HCT116 (cell line): ENCODE data around the gene TMPRSS9. TPM values are rescaled to one million over a fixed set of nuclear protein-coding genes. Genes with fewer than 3 reads are reported as not detected.

ENCODE experiments used
- ATAC-seq: fragments of 200-7000 bp; cut with Tn5 transposase; 2 replicates; pipeline ENCODE4 v1.9.1; 2020; ENCODE audit warnings: mild to moderate bottlenecking, moderate library complexity
- BruUV-seq: library from RNA; stranded (reverse); fragments of 400-500 nt; replicated peaks from 2 replicates; lab custom pipeline; 2021; lab: Mats Ljungman, UMichigan
- CTCF ChIA-PET: fragments of 300-600 bp; sonication (Branson Sonifier 250); formaldehyde crosslinking; loops from one replicate; lab custom pipeline; 2021; ENCODE audit warnings: antibody characterized with exemption; lab: Charles Lee
- POLR2A ChIA-PET: fragments of 300-600, 350-600 bp; sonication (Branson Sonifier 250); formaldehyde crosslinking; loops from one replicate; lab custom pipeline; 2021; ENCODE audit warnings: antibody characterized with exemption; lab: Charles Lee
- RAD21 ChIA-PET, 2 experiments: fragments of 300-600 bp; sonication (Branson Sonifier 250); formaldehyde crosslinking; loops; one replicate each; lab custom pipeline; 2023; ENCODE audit warnings: low total read pairs in 2 of 2; ENCODE audit not compliant: uncharacterized antibody in 2 of 2, unreplicated experiment in 2 of 2, low non-redundant PET in 1 of 2; lab: Charles Lee
- DNase-seq: peaks from one replicate; pipeline ENCODE4 v3.0.0-alpha.2; 2010; ENCODE audit warnings: low read depth, low spot score
- H2AFZ ChIP-seq: fragments of 200-600 bp; shearing (Covaris generic), sonication (generic); 2 replicates; pipeline ENCODE4 v1.6.1; 2017; ENCODE audit warnings: low read depth, mixed run types, mixed read lengths, antibody characterized with exemption, low read length; ENCODE audit not compliant: poor library complexity, severe bottlenecking
- H3K27ac ChIP-seq: 2 replicates; pipeline ENCODE4 v1.5.1; 2012; ENCODE audit warnings: low read depth, low read length
- H3K27me3 ChIP-seq: fragments of 200-600 bp; sonication (generic); 2 replicates; pipeline ENCODE4 v1.6.1; 2016; ENCODE audit warnings: mixed run types, low read length, mixed read lengths; ENCODE audit not compliant: insufficient read depth
- H3K36me3 ChIP-seq, 2 experiments: fragments of 200-500 bp in 1 of 2; fragments of 200-600 bp in 1 of 2; sonication (Bioruptor generic) in 1 of 2; sonication (generic) in 1 of 2; 2 replicates each; pipeline versions ENCODE4 v1.5.1 to v1.6.1; 2014 to 2016; ENCODE audit warnings: low read length in 2 of 2, inconsistent platforms in 1 of 2, mixed read lengths in 1 of 2, mixed run types in 1 of 2; ENCODE audit not compliant: insufficient read depth in 2 of 2, control insufficient read depth in 1 of 2
- H3K4me1 ChIP-seq, 2 experiments: fragments of 200-600 bp in 1 of 2; sonication (generic) in 1 of 2; 2 replicates each; pipeline versions ENCODE4 v1.5.1 to v1.6.1; 2012 to 2017; ENCODE audit warnings: low read length in 2 of 2, inconsistent platforms in 1 of 2, mild to moderate bottlenecking in 1 of 2, mixed read lengths in 1 of 2, mixed run types in 1 of 2, moderate library complexity in 1 of 2; ENCODE audit not compliant: insufficient read depth in 2 of 2, control insufficient read depth in 1 of 2
- H3K4me2 ChIP-seq: fragments of 200-600 bp; sonication (generic); 2 replicates; pipeline ENCODE4 v1.6.1; 2017; ENCODE audit warnings: mixed run types, low read length, mixed read lengths
- H3K4me3 ChIP-seq, 2 experiments: fragments of 200-600 bp in 1 of 2; sonication (generic) in 1 of 2; replicated peaks in 1 of 2; 2 replicates each; pipeline ENCODE4 v1.5.1; 2011 to 2016; ENCODE audit warnings: low read length in 2 of 2, control low read depth in 1 of 2, low read depth in 1 of 2, mild to moderate bottlenecking in 1 of 2, mixed read lengths in 1 of 2, mixed run types in 1 of 2
- H3K79me2 ChIP-seq: fragments of 200-600 bp; sonication (generic); 2 replicates; pipeline ENCODE4 v1.6.1; 2017; ENCODE audit warnings: mild to moderate bottlenecking, mixed run types, low read length, moderate library complexity, mixed read lengths; ENCODE audit not compliant: insufficient read depth
- H3K9ac ChIP-seq: fragments of 200-600 bp; sonication (generic); 2 replicates; pipeline ENCODE4 v1.6.1; 2016; ENCODE audit warnings: low read length, mixed read lengths
- H3K9me2 ChIP-seq: fragments of 200-600 bp; sonication (generic), shearing (Covaris generic); 2 replicates; pipeline ENCODE4 v1.6.1; 2017; ENCODE audit warnings: mixed run types, mild to moderate bottlenecking, moderate library complexity; ENCODE audit not compliant: insufficient read depth
- H3K9me3 ChIP-seq, 2 experiments: fragments of 200-500 bp in 1 of 2; fragments of 200-600 bp in 1 of 2; sonication (Bioruptor generic) in 1 of 2; sonication (generic) in 1 of 2; 2 replicates each; pipeline ENCODE4 v1.6.1; 2014 to 2017; ENCODE audit warnings: low read length in 2 of 2, mixed read lengths in 2 of 2, inconsistent platforms in 1 of 2, low read depth in 1 of 2, mild to moderate bottlenecking in 1 of 2, mixed run types in 1 of 2, moderate library complexity in 1 of 2; ENCODE audit not compliant: control insufficient read depth in 1 of 2, insufficient read depth in 1 of 2
- H4K20me1 ChIP-seq: fragments of 200-600 bp; sonication (generic), shearing (Covaris generic); 2 replicates; pipeline ENCODE4 v1.6.1; 2017; ENCODE audit warnings: mixed run types, mild to moderate bottlenecking, moderate library complexity; ENCODE audit not compliant: insufficient read depth
- EGR1 ChIP-seq: IDR thresholded peaks from 2 replicates; pipeline ENCODE4 v1.6.1; 2012; ENCODE audit warnings: low read depth
- JUND ChIP-seq: IDR thresholded peaks from 2 replicates; pipeline ENCODE4 v1.6.1; 2012
- POLR2A ChIP-seq: IDR thresholded peaks from 2 replicates; pipeline ENCODE4 v1.7.0; 2011; ENCODE audit warnings: borderline replicate concordance; ENCODE audit not compliant: insufficient read depth, insufficient read length; ENCODE audit errors: extremely low read depth
- SIN3A ChIP-seq: IDR thresholded peaks from 2 replicates; pipeline ENCODE4 v1.6.1; 2012; ENCODE audit warnings: low read depth
- TCF7L2 ChIP-seq: IDR thresholded peaks from 2 replicates; pipeline ENCODE4 v1.7.0; 2011; ENCODE audit warnings: borderline replicate concordance, inconsistent platforms; ENCODE audit not compliant: insufficient read depth, insufficient read length; ENCODE audit errors: extremely low read depth
- ZFX ChIP-seq: fragments of 450-650 bp; IDR thresholded peaks from 2 replicates; pipeline ENCODE4 v1.6.1; 2017
- ZNF274 ChIP-seq: fragments of 200-500 bp; sonication (Bioruptor generic); IDR thresholded peaks from 2 replicates; pipeline ENCODE4 v1.6.1; 2014; ENCODE audit warnings: mild to moderate bottlenecking, low read depth, low read length, inconsistent platforms
- intact Hi-C: fragments of 100-400 bp; cut with micrococcal nuclease; formaldehyde crosslinking; loops from 2 replicates; pipeline ENCODE4 v1.10.0; 2022
- total RNA-seq: library from RNA; stranded (reverse); gene quantifications from one replicate; pipeline ENCODE4 v1.2.1, GENCODE V29; 2021; ENCODE audit not compliant: unreplicated experiment
- TF ChIP-seq, protein P1 (sequence below): IDR thresholded peaks from 2 replicates; pipeline ENCODE4 v1.6.1; 2012

The TMPRSS9 gene
- total RNA-seq, 1 experiment from 2014 or later, result not detected

DNA sequence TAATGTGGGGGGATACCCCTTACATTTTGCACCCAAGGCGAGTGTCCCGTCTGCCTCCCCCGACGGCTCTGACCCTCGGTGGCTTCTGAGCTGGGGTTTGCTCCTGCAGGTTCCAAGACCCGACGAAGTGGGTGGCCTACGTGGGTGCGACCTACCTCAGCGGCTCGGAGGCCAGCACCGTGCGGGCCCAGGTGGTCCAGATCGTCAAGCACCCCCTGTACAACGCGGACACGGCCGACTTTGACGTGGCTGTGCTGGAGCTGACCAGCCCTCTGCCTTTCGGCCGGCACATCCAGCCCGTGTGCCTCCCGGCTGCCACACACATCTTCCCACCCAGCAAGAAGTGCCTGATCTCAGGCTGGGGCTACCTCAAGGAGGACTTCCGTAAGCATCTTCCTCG, 48.2 kb downstream of the TMPRSS9 start:
- no peaks in the 10 kb centered on the region for H3K79me2 ChIP-seq
- no TSS peak for BruUV-seq
- no peaks in the 10 kb centered on the region for H3K9me2 ChIP-seq
- no peak overlapping the region for H2AFZ ChIP-seq
- H3K4me2 ChIP-seq, result no peak overlapping the region
- POLR2A ChIA-PET, result no interaction called here
- no peak overlapping the region for H3K27ac ChIP-seq
- H3K9ac ChIP-seq, result no peak overlapping the region
- no peaks in the 10 kb centered on the region for H4K20me1 ChIP-seq
- H3K4me1 ChIP-seq, result peaks cover 0 to 1% of the 10 kb centered on the region in 2 experiments; a peak in 1 of 4 replicates
- CTCF ChIA-PET, result no interaction called here
- TF ChIP-seq ZFX, result no peak
- intact Hi-C loops, result no loop called here
- no peaks in the 10 kb centered on the region for H3K36me3 ChIP-seq
- no peaks in the 10 kb centered on the region for H3K9me3 ChIP-seq
- RAD21 ChIA-PET, result no interaction called here
- no peak overlapping the region for H3K4me3 ChIP-seq
- DNase-seq, result no peak
- ATAC-seq, result no peak
- no peaks in the 10 kb centered on the region for H3K27me3 ChIP-seq

DNA sequence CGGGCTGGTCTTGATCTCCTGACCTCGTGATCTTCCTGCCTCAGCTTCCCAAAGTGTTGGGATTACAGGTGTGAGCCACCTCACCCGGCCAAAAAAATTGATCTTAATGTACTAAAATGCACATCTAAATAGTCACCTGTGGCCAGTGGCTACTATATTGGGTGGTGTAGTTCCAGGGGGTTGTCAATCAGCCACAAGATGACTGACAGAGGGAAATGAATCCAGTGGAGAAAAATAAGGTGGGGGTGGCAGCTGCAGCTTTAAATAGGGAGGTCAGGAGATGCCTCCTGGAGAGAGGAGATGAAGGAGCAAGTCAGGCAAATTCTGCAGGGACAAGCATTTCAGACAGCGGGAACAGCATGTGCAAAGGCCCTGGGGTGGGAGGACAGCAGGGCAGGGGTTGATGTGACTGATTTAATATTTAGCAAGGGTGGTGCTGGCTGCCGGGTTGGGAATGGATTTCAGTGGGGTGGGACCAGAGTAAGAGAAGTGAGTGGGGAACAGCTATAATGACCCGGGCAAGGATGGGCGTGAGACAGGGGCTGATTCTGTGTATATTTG, 49.4 kb downstream of the TMPRSS9 start:
- H3K9me3 ChIP-seq, result no peaks in the 10 kb centered on the region
- no peak overlapping the region for H3K27ac ChIP-seq
- ChIA-PET POLR2A (no interaction called here), CTCF (no interaction called here), RAD21 (no interaction called here)
- no peaks in the 10 kb centered on the region for H3K9me2 ChIP-seq
- H3K4me1 ChIP-seq, result no peaks in the 10 kb centered on the region
- ATAC-seq, result no peak
- intact Hi-C loops, result no loop called here
- H4K20me1 ChIP-seq, result no peaks in the 10 kb centered on the region
- H3K9ac ChIP-seq, result no peak overlapping the region
- H3K27me3 ChIP-seq, result no peaks in the 10 kb centered on the region
- H2AFZ ChIP-seq, result no peak overlapping the region
- H3K4me3 ChIP-seq, result no peak overlapping the region
- H3K4me2 ChIP-seq, result no peak overlapping the region
- H3K79me2 ChIP-seq, result no peaks in the 10 kb centered on the region
- no peaks in the 10 kb centered on the region for H3K36me3 ChIP-seq
- no peak for TF ChIP-seq ZNF274
- BruUV-seq, result no TSS peak
- DNase-seq, result no peak

DNA sequence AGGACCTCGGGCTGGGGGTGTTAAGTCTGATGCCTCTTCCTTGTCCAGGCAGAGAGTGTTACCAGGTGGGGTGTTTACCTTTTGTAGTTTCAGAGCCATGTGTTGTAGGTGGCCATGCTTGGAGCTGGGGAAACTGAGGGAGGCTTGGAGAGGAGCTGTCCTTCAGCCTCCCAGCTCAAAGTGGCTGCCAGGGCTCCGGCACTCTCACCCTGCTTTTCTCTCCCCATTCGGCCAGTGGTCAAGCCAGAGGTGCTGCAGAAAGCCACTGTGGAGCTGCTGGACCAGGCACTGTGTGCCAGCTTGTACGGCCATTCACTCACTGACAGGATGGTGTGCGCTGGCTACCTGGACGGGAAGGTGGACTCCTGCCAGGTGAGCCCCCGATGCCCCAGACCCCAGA, 50.0 kb downstream of the TMPRSS9 start:
- H2AFZ ChIP-seq, result no peak overlapping the region
- CTCF ChIA-PET, result no interaction called here
- no peak for ATAC-seq

More for the DNA sequence above, 50.0 kb downstream of the TMPRSS9 start:
- Histone ChIP-seq H3K9me2 (no peaks in the 10 kb centered on the region), H3K9me3 (no peaks in the 10 kb centered on the region), H3K27me3 (no peaks in the 10 kb centered on the region), H3K4me3 (no peak overlapping the region), H3K36me3 (no peaks in the 10 kb centered on the region), H3K4me2 (no peak overlapping the region), H3K79me2 (no peaks in the 10 kb centered on the region), H4K20me1 (no peaks in the 10 kb centered on the region), H3K4me1 (no peaks in the 10 kb centered on the region), H3K27ac (no peak overlapping the region), H3K9ac (no peak overlapping the region)
- BruUV-seq, result no TSS peak
- RAD21 ChIA-PET, result no interaction called here
- POLR2A ChIA-PET, result no interaction called here
- intact Hi-C loops, result no loop called here
- no peak for DNase-seq
- TF ChIP-seq EGR1 (no peak), POLR2A (no peak), TCF7L2 (no peak), SIN3A (no peak), JUND (no peak)
- TF ChIP-seq, protein P1, sequence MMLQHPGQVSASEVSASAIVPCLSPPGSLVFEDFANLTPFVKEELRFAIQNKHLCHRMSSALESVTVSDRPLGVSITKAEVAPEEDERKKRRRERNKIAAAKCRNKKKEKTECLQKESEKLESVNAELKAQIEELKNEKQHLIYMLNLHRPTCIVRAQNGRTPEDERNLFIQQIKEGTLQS, result no peak
